Cardiac muscle cell (in vitro differentiated cells and primary cell): ENCODE results near the gene SHQ1. TPM values are rescaled to one million over a fixed set of nuclear protein-coding genes. Genes with fewer than 3 reads are reported as not detected.

Source experiments
- DNase-seq, 2 donors: peaks; one replicate each; pipeline versions ENCODE4 v3.0.0 to v3.0.0-alpha.2; 2010 to 2017; ENCODE audit warnings: low read depth in 1 of 2, low spot score in 1 of 2
- H3K27ac ChIP-seq: fragments of 200-600 bp; sonication (generic); 2 replicates; pipeline ENCODE4 v1.5.1; 2016
- H3K27me3 ChIP-seq: fragments of 200-600 bp; sonication (generic); 2 replicates; pipeline ENCODE4 v1.6.0; 2016; ENCODE audit warnings: control low read depth
- H3K36me3 ChIP-seq: fragments of 200-600 bp; sonication (generic); 2 replicates; pipeline ENCODE4 v1.5.1; 2016; ENCODE audit warnings: control low read depth
- H3K4me1 ChIP-seq: fragments of 200-600 bp; sonication (generic); 2 replicates; pipeline ENCODE4 v1.8.1; 2017; ENCODE audit warnings: low read depth, mild to moderate bottlenecking, mixed run types
- H3K4me3 ChIP-seq: fragments of 200-600 bp; sonication (generic); 2 replicates; pipeline ENCODE4 v1.5.1; 2016; ENCODE audit warnings: mild to moderate bottlenecking
- H3K9me3 ChIP-seq: fragments of 200-600 bp; sonication (generic); 2 replicates; pipeline ENCODE4 v1.5.1; 2017; ENCODE audit warnings: low read depth, mild to moderate bottlenecking, control low read depth
- polyA plus RNA-seq: library from polyadenylated mRNA; unstranded; fragments of >200 nt; fragmentation: Nextera tagmentation; extraction: Ambion mirVana; gene quantifications from 2 replicates; pipeline ENCODE4 v1.2.1, GENCODE V29; 2016
- total RNA-seq: library from RNA; depleted of rRNA; stranded (reverse); fragments of >200 nt; gene quantifications from 2 replicates; pipeline ENCODE4 v1.2.3, GENCODE V29; 2016
- TF ChIP-seq, protein P1 (sequence below): IDR thresholded peaks from 2 replicates; pipeline ENCODE4 v1.5.1; 2012; ENCODE audit warnings: low read depth, mild to moderate bottlenecking, low read length

SHQ1 gene
- total and polyA plus RNA-seq, 2 experiments from 2014 or later, result 15.2 to 20.1 TPM

- no peak overlapping the region for H3K27ac ChIP-seq
- H3K36me3 ChIP-seq, result no peaks in the 10 kb centered on the region
- no peaks in the 10 kb centered on the region for H3K4me1 ChIP-seq
- no peaks in the 10 kb centered on the region for H3K9me3 ChIP-seq
- TF ChIP-seq, protein P1, sequence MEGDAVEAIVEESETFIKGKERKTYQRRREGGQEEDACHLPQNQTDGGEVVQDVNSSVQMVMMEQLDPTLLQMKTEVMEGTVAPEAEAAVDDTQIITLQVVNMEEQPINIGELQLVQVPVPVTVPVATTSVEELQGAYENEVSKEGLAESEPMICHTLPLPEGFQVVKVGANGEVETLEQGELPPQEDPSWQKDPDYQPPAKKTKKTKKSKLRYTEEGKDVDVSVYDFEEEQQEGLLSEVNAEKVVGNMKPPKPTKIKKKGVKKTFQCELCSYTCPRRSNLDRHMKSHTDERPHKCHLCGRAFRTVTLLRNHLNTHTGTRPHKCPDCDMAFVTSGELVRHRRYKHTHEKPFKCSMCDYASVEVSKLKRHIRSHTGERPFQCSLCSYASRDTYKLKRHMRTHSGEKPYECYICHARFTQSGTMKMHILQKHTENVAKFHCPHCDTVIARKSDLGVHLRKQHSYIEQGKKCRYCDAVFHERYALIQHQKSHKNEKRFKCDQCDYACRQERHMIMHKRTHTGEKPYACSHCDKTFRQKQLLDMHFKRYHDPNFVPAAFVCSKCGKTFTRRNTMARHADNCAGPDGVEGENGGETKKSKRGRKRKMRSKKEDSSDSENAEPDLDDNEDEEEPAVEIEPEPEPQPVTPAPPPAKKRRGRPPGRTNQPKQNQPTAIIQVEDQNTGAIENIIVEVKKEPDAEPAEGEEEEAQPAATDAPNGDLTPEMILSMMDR, result no peak
- DNase-seq, result no peak
- no peak overlapping the region for H3K4me3 ChIP-seq
- no peaks in the 10 kb centered on the region for H3K27me3 ChIP-seq
These were observed 12.6 kb upstream of the SHQ1 start for GRCh38 chr3:72860846-72861245.

DNA sequence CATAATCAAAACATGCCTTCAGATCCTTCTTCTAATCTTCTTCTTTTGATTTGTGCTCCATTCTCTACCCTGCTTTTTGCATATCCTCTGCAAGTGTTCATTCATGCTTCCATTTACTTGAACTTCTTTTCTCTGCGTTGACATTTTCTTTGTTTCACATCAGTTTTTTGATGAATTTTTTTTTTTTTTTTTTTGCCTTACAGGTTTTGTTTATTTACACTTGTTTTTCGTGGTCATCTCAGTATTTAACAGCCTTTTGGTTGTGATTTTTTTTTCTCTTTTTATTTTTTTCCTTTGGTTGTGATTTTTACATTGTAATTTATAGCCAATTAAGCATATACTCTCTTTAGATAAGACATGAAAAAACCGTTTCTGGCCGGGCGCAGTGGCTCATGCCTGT lies 11.8 kb upstream of the SHQ1 start:
- Histone ChIP-seq H3K9me3 (no peaks in the 10 kb centered on the region), H3K27me3 (no peaks in the 10 kb centered on the region), H3K36me3 (no peaks in the 10 kb centered on the region), H3K27ac (no peak overlapping the region), H3K4me3 (no peak overlapping the region), H3K4me1 (no peaks in the 10 kb centered on the region)
- no peak for DNase-seq
- TF ChIP-seq, protein P1, result no peak

DNA sequence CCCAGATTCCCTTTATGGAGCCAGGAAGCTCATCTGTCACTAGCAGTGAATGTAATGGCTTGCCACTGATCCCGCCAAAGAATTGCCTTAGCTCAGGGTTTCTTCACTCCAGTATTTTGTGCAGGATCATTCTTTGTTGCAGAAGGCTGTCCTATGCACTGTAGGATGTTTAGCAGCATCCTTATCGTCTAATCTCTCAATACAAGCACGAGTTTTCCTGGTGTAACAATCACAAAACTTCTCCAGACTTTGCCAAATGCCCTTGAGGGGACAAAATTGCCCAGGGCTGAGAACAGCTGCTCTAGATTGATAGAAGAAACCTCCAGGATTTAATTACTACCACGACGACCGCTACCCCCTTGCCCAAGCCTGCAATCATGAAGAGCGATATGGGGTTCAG lies 6.8 kb upstream of the SHQ1 start:
- TF ChIP-seq, protein P1, result no peak
- no peaks in the 10 kb centered on the region for H3K9me3 ChIP-seq
- H3K27ac ChIP-seq, result no peak overlapping the region
- DNase-seq, result no peak
- no peak overlapping the region for H3K4me3 ChIP-seq
- peaks cover under 1% of the 10 kb centered on the region for H3K27me3 ChIP-seq
- H3K4me1 ChIP-seq, result no peaks in the 10 kb centered on the region
- no peaks in the 10 kb centered on the region for H3K36me3 ChIP-seq

DNA sequence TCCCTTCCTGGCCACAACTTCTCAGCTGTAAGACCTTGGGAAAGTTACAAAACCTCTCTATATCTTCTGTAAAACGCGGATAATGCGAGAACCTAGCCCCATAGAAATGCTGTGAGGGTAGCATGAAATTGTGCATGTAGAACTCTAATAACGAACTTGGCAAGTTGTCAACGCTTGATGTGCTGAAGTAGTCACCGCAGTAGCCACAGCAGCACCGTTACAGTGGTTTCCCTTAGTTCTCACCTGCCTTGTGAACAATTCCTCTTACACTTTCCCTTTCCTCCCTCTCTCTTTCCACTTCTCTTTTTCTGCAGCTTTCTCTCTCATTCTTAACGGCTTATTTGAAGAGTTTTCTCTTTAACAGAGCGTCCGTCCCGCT lies 447 bp upstream of the SHQ1 start:
- no peak overlapping the region for H3K27ac ChIP-seq
- no peaks in the 10 kb centered on the region for H3K36me3 ChIP-seq
- H3K4me3 ChIP-seq, result peak overlapping the region; percentile 53
- peaks cover 16% of the 10 kb centered on the region for H3K27me3 ChIP-seq
- TF ChIP-seq, protein P1, result no peak
- DNase-seq, result peak in 1 of 2 donors; percentile 11
- H3K9me3 ChIP-seq, result no peaks in the 10 kb centered on the region
- H3K4me1 ChIP-seq, result peaks cover 4% of the 10 kb centered on the region

- peaks cover under 1% of the 10 kb centered on the region for H3K36me3 ChIP-seq
- TF ChIP-seq, protein P1, result no peak
- H3K9me3 ChIP-seq, result no peaks in the 10 kb centered on the region
- peak overlapping the region; percentile 53 for H3K4me3 ChIP-seq
- peak in 1 of 2 donors; percentile 10 for DNase-seq
- H3K27ac ChIP-seq, result peak overlapping the region; percentile 47
- H3K4me1 ChIP-seq, result peaks cover 4% of the 10 kb centered on the region
- peaks cover 16% of the 10 kb centered on the region for H3K27me3 ChIP-seq
These were observed 963 bp downstream of the SHQ1 start for GRCh38 chr3:72847282-72847681.

DNA sequence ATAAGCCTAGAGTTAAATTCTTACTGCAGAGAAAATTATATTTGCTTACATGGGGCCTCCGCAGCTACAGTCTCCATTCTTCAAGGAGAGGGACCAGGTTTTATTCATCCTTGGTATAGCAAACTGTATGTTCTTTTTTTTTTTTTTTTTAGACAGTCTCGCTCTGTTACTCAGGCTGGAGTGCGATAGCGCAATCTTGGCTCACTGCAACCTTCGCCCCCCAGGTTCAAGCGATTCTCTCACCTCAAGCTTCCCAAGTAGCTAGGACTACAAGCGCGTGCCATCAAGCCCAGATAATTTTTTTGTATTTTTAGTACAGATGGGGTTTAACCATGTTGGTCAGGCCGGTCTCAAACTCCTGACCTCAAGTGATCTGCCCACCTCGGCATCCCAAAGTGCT lies 2.1 kb downstream of the SHQ1 start:
- DNase-seq, result no peak
- Histone ChIP-seq H3K27ac (no peak overlapping the region), H3K4me3 (no peak overlapping the region), H3K9me3 (no peaks in the 10 kb centered on the region), H3K27me3 (peaks cover 16% of the 10 kb centered on the region), H3K4me1 (peaks cover 4% of the 10 kb centered on the region), H3K36me3 (peaks cover 11% of the 10 kb centered on the region)
- TF ChIP-seq, protein P1, result no peak
